ENCODE results near the gene PDE11A.

- TF ChIP-seq CTCF (IDR thresholded peaks at IDR 0.05) (no peak), POLR2AphosphoS5 (IDR thresholded peaks at IDR 0.05) (no peak)
Observed at GRCh38 chr2:177747384-177747783, 325.2 kb downstream of the PDE11A start.
